ENCODE results near the gene ANKMY1. TPM values are rescaled to one million over a fixed set of nuclear protein-coding genes. Genes with fewer than 3 reads are reported as not detected.
A peak's percentile ranks its signal among the peaks of the same experiment; 100 is the strongest.

ANKMY1 gene
- total RNA-seq, 6 experiments from 2014 or later: 6.6 to 11.0 (median 9.0) TPM

DNA sequence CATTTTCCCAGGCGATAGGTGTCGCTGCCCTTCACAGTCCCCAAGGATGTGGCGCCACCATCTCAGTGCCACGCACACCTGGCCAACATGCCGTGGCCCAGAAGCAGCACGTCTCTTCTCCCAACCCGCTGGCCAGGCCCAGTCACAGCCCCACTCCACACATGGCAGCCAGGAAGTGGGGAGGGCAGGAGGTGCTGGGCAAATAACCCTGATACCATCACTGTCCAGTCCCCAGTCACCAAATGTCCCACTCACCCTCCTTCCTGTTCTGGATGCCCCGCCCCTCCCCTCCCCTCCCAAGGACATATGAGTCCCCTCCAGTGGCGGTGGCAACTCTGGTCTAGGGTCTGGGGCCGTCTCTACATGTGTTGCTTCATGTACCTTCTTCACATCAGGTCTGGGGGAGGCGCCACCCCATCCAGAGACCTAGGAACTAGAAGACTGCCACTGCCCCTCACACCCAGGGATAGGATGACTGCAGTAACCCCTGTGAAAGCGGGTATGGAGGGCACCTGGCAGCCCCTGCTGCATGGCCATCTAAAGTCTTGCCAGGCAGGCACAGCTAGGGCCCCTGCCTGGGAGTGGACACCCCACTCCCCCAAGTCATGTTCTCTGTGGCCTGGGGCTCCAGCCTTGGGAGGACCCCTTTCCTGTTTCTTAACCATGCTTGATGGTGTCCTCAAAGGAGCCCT is 21.4 kb upstream of the ANKMY1 start:
- H3K27ac ChIP-seq: peak overlapping the region; percentile 74 to 77 (median 77)
- 78% methylated on average over 4 of the region's 12 CpGs for WGBS (ENCODE audit: insufficient coverage, low coverage, low lambda C conversion rate, missing lambda C conversion rate)
- no peak for TF ChIP-seq CTCF (IDR thresholded peaks at IDR 0.05)
- no peak for TF ChIP-seq POLR2A (IDR thresholded peaks at IDR 0.05)
- H3K27me3 ChIP-seq: no peaks in the 10 kb centered on the region
- intact Hi-C loops (cut with DNase I): no loop called here
- H3K9me3 ChIP-seq: no peaks in the 10 kb centered on the region
- DNase-seq: no peak
- no peak overlapping the region for H3K4me3 ChIP-seq
- no peak for ATAC-seq
- peaks cover 0 to 25% (median 11%) of the 10 kb centered on the region in 4 donors for H3K4me1 ChIP-seq
- peaks cover 0 to 29% (median 3%) of the 10 kb centered on the region in 4 donors for H3K36me3 ChIP-seq

GRCh38 chr2:240578488-240578887 is 20.7 kb upstream of the ANKMY1 start:
- Histone ChIP-seq H3K27ac (peak overlapping the region in 1 of 3 donors; percentile 74), H3K9me3 (no peaks in the 10 kb centered on the region), H3K4me3 (no peak overlapping the region), H3K27me3 (no peaks in the 10 kb centered on the region), H3K36me3 (peaks cover 0 to 29% (median 3%) of the 10 kb centered on the region in 4 donors), H3K4me1 (peaks cover 0 to 25% (median 11%) of the 10 kb centered on the region in 4 donors)
- no CpG with 5 or more reads among the region's 8 CpGs for WGBS (ENCODE audit: insufficient coverage, low coverage, low lambda C conversion rate, missing lambda C conversion rate)
- DNase-seq (no peak), ATAC-seq (no peak)
- no peak for TF ChIP-seq CTCF (IDR thresholded peaks at IDR 0.05)
- no peak for TF ChIP-seq POLR2A (IDR thresholded peaks at IDR 0.05)
- intact Hi-C loops (cut with DNase I): no loop called here

DNA sequence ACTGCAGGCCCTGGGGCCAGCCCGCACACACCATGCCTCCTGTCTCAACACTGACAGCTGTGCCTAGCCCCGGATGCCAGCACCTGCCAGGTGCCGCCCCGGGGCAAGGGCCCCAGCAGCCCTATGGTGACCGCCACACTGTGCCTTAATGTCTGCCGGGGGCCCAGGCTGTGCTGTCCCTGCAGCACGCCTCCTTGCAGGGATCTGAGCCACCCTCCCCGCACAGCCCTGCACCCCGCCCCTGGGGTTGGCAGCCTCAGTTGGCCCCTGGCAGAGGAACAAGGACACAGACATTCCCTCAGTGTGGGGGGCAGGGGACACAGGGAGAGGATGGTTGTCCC is 20.3 kb upstream of the ANKMY1 start:
- DNase-seq: no peak
- Histone ChIP-seq H3K4me1 (peaks cover 0 to 25% (median 11%) of the 10 kb centered on the region in 4 donors), H3K27ac (no peak overlapping the region), H3K27me3 (no peaks in the 10 kb centered on the region), H3K9me3 (no peaks in the 10 kb centered on the region), H3K36me3 (peaks cover 0 to 29% (median 3%) of the 10 kb centered on the region in 4 donors), H3K4me3 (no peak overlapping the region)
- 80% methylated on average over 2 of the region's 9 CpGs for WGBS (ENCODE audit: insufficient coverage, low coverage, low lambda C conversion rate, missing lambda C conversion rate)
- no peak for TF ChIP-seq CTCF (IDR thresholded peaks at IDR 0.05)
- TF ChIP-seq POLR2A (IDR thresholded peaks at IDR 0.05): no peak
- no peak for ATAC-seq
- intact Hi-C loops (cut with DNase I): no loop called here

DNA sequence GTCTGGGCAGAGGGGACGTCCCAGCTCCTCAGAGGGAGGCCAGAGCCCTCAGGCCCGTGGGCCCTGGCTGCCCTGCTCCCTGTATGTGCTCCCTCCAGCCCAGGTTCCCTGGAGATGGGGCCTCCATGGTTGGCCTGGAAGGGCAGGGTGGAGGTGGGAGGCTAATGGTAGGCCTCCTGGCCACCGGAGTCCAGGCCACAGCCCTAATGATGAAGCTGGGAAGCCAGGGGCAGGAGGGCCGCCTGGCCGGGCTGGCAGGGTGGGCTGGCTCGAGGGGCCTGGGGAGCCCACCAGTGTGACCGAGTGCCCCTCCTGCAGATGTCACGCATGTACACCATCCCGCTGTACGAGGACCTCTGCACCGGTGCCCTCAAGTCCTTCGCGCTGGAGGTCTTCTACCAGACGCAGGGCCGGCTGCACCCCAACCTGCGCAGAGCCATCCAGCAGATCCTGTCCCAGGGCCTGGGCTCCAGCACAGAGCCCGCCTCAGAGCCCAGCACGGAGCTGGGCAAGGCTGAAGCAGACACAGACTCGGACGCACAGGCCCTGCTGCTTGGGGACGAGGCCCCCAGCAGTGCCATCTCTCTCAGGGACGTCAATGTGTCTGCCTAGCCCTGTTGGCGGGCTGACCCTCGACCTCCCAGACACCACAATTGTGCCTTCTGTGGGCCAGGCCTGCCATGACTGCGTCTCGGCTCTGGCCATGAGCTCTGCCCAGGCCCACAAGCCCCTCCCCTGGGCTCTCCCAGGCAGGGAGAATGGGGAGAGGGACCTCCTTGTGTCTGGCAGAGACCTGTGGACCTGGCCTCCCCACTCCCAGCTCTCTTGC is 19.7 kb upstream of the ANKMY1 start:
- no peak for TF ChIP-seq CTCF (IDR thresholded peaks at IDR 0.05)
- no peak for TF ChIP-seq POLR2A (IDR thresholded peaks at IDR 0.05)
- Histone ChIP-seq H3K27ac (no peak overlapping the region), H3K4me1 (peaks cover 0 to 25% (median 11%) of the 10 kb centered on the region in 4 donors), H3K27me3 (no peaks in the 10 kb centered on the region), H3K9me3 (no peaks in the 10 kb centered on the region), H3K4me3 (no peak overlapping the region), H3K36me3 (peaks cover 0 to 29% (median 3%) of the 10 kb centered on the region in 4 donors)
- intact Hi-C loops (cut with DNase I): no loop called here
- WGBS (ENCODE audit: insufficient coverage, low coverage, low lambda C conversion rate, missing lambda C conversion rate): no CpG with 5 or more reads among the region's 26 CpGs
- DNase-seq: no peak
- ATAC-seq: no peak
